T follicular helper cell (primary cell): ENCODE results near the gene RAPGEF2.
"Not testable (repeated sequence)": the region's sequence is repeated elsewhere in the genome, so short reads cannot be mapped to it uniquely, and the experiment has no call there.

Source experiments
- DNase-seq: peaks from one replicate; pipeline ENCODE4 v3.0.0-alpha.2; 2020; ENCODE audit warnings: low read depth
- total RNA-seq, 2 experiments: gene quantifications; one replicate each; lab custom pipeline; 2026; lab: John Stamatoyannopoulos, UW

RAPGEF2 gene
- 111 to 190 reads per million in 2 experiments for total RNA-seq

- DNase-seq = peak; percentile 82
Observed at GRCh38 chr4:159102622-159103383, at the start of gene RAPGEF2. Gene RAPGEF2, plus strand, starts transcription at chr4:159103079. Its CDS starts 1,084 bp downstream, at chr4:159104163.

GRCh38 chr4:159055833-159056232 lies 47.0 kb upstream of the RAPGEF2 start:
- DNase-seq = no peak

- no peak for DNase-seq
Observed at GRCh38 chr4:159060161-159060560, 42.7 kb upstream of the RAPGEF2 start.

GRCh38 chr4:159062381-159062780 lies 40.5 kb upstream of the RAPGEF2 start:
- no peak for DNase-seq

- no peak for DNase-seq
Observed at GRCh38 chr4:159065513-159066240, 37.2 kb upstream of the RAPGEF2 start.

- DNase-seq = not testable (repeated sequence)
Observed at GRCh38 chr4:159068139-159068538, 34.7 kb upstream of the RAPGEF2 start.

- no peak for DNase-seq
Observed at GRCh38 chr4:159069922-159070321, 33.0 kb upstream of the RAPGEF2 start.

- no peak for DNase-seq
Observed at GRCh38 chr4:159070742-159071141, 32.1 kb upstream of the RAPGEF2 start.

GRCh38 chr4:159071178-159071968 lies 31.5 kb upstream of the RAPGEF2 start:
- no peak for DNase-seq

GRCh38 chr4:159071969-159072765 lies 30.7 kb upstream of the RAPGEF2 start:
- no peak for DNase-seq

GRCh38 chr4:159075531-159075932 lies 27.3 kb upstream of the RAPGEF2 start:
- no peak for DNase-seq

GRCh38 chr4:159077018-159077417 lies 25.9 kb upstream of the RAPGEF2 start:
- DNase-seq = not testable (repeated sequence)

GRCh38 chr4:159077702-159078495 lies 25.0 kb upstream of the RAPGEF2 start:
- no peak for DNase-seq

- DNase-seq = no peak
Observed at GRCh38 chr4:159079074-159079473, 23.8 kb upstream of the RAPGEF2 start.

- DNase-seq = no peak
Observed at GRCh38 chr4:159086606-159087005, 16.3 kb upstream of the RAPGEF2 start.

- DNase-seq = no peak
Observed at GRCh38 chr4:159090255-159090654, 12.6 kb upstream of the RAPGEF2 start.

GRCh38 chr4:159094156-159094555 lies 8.7 kb upstream of the RAPGEF2 start:
- DNase-seq = not testable (repeated sequence)

GRCh38 chr4:159096434-159096833 lies 6.4 kb upstream of the RAPGEF2 start:
- no peak for DNase-seq

GRCh38 chr4:159097144-159097543 lies 5.7 kb upstream of the RAPGEF2 start:
- DNase-seq = no peak

- DNase-seq = no peak
Observed at GRCh38 chr4:159097785-159098184, 5.1 kb upstream of the RAPGEF2 start.
